ENCODE results near the gene COA5. TPM values are rescaled to one million over a fixed set of nuclear protein-coding genes. Genes with fewer than 3 reads are reported as not detected.

The COA5 gene
- total RNA-seq, 1 donor from 2014 or later: 33.1 TPM

DNA sequence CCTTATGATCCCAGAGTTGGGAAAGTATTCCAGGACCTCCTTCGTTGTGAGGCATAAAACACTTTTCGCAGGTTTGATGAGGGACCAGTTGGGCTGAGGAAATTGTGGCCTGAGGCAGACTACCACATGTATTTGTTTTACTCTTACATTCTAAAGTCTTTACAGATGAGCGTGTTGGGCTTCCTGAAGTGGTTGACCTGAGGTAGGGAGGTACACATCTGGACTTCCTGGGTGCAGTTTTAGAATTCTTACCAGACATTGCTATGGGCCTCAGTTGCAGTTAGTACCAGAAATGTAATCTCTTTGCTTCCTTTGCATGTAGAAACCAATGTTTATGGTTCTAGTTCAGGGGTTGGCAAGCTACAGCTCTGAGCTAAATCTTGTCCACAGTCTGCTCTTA is 48.7 kb downstream of the COA5 start:
- TF ChIP-seq, protein P1, sequence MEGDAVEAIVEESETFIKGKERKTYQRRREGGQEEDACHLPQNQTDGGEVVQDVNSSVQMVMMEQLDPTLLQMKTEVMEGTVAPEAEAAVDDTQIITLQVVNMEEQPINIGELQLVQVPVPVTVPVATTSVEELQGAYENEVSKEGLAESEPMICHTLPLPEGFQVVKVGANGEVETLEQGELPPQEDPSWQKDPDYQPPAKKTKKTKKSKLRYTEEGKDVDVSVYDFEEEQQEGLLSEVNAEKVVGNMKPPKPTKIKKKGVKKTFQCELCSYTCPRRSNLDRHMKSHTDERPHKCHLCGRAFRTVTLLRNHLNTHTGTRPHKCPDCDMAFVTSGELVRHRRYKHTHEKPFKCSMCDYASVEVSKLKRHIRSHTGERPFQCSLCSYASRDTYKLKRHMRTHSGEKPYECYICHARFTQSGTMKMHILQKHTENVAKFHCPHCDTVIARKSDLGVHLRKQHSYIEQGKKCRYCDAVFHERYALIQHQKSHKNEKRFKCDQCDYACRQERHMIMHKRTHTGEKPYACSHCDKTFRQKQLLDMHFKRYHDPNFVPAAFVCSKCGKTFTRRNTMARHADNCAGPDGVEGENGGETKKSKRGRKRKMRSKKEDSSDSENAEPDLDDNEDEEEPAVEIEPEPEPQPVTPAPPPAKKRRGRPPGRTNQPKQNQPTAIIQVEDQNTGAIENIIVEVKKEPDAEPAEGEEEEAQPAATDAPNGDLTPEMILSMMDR (IDR thresholded peaks at IDR 0.05): no peak
- no peak overlapping the region for H3K4me3 Mint-ChIP-seq (ENCODE audit: unreplicated experiment)
- no peak for DNase-seq (ENCODE audit: extremely low spot score, unreplicated experiment)

DNA sequence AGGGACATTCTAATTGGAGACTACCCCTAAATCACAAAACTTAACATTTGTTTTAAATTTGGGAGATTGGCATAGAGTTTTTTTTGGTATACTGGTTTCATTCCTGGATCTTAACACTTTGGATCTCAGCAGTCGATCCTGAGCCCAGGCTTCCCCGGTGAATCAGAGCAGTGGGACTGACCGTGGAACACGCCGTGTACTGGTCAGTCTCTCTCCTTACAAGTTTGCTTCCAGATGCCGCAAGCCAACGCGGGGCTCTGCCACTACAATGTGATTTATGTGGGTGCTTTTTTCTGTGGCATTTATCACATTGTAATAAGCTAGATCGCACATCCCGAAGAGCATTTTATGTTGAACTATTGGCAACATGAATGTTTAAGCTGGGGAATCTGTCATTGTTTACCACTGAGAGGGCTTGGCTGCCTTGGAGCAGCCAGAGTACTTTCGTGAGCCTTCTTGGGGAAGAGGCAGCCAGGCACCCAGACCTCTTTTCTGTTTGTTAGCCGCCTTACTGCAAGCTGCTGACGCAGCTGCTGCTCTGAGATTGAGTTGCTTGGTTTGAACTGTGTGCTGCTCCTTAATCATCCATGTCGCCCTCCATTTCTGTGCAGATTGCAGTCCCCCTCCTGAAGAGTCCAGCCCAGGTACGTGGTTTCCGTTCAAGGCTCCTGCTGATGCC is 49.3 kb downstream of the COA5 start:
- Mint-ChIP-seq H3K4me3 (ENCODE audit: unreplicated experiment) (no peak overlapping the region), H3K9me3 (ENCODE audit: unreplicated experiment) (no peaks in the 10 kb centered on the region), H3K27ac (ENCODE audit: unreplicated experiment) (no peak overlapping the region), H3K4me1 (ENCODE audit: unreplicated experiment) (no peaks in the 10 kb centered on the region), H3K27me3 (ENCODE audit: unreplicated experiment) (no peaks in the 10 kb centered on the region), H3K36me3 (ENCODE audit: unreplicated experiment) (peaks cover 19% of the 10 kb centered on the region)
- no peak for DNase-seq (ENCODE audit: extremely low spot score, unreplicated experiment)
- TF ChIP-seq, protein P1 (IDR thresholded peaks at IDR 0.05): no peak

More for the DNA sequence above, 48.7 kb downstream of the COA5 start:
- H3K36me3 Mint-ChIP-seq (ENCODE audit: unreplicated experiment): peaks cover 18% of the 10 kb centered on the region
- no peaks in the 10 kb centered on the region for H3K4me1 Mint-ChIP-seq (ENCODE audit: unreplicated experiment)
- no peaks in the 10 kb centered on the region for H3K9me3 Mint-ChIP-seq (ENCODE audit: unreplicated experiment)
- H3K27ac Mint-ChIP-seq (ENCODE audit: unreplicated experiment): no peak overlapping the region
- H3K27me3 Mint-ChIP-seq (ENCODE audit: unreplicated experiment): no peaks in the 10 kb centered on the region

DNA sequence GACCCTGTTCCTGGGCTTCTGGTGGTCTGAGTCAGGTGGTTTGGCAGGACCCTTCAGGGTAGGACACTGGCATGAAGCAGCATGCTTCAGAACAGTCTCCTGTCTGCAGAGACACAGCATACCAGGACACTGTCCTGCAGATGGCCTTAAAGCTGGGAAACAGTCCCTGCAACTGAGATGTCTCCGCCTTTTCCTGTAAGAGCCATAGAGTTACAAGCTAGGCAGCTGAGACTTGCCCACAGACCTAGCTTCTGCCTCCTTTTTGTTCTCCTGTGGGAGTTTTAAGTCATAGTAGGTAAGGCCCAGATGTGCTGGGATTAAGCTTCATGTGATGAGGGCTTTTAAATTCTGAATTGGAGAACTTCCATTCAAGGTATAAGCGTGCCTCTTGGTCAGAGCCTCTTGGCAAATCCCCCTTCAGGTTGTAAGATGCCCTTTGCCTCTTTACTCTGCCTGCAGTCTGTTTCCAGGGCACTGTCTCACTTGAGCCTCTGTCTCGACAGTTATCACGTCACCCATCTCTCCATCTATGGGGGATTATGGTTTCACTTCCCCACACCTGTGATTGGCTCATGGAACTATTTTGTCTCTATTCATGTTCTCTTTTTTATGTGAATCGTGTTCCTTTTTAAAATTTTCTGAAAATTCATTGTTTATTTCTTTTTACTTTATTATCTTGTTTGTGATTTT is 51.8 kb downstream of the COA5 start:
- Mint-ChIP-seq H3K4me3 (ENCODE audit: unreplicated experiment) (no peak overlapping the region), H3K4me1 (ENCODE audit: unreplicated experiment) (no peaks in the 10 kb centered on the region), H3K36me3 (ENCODE audit: unreplicated experiment) (peaks cover 28% of the 10 kb centered on the region), H3K27me3 (ENCODE audit: unreplicated experiment) (no peaks in the 10 kb centered on the region), H3K27ac (ENCODE audit: unreplicated experiment) (no peak overlapping the region), H3K9me3 (ENCODE audit: unreplicated experiment) (no peaks in the 10 kb centered on the region)
- no peak for DNase-seq (ENCODE audit: extremely low spot score, unreplicated experiment)
- TF ChIP-seq, protein P1 (IDR thresholded peaks at IDR 0.05): no peak

DNA sequence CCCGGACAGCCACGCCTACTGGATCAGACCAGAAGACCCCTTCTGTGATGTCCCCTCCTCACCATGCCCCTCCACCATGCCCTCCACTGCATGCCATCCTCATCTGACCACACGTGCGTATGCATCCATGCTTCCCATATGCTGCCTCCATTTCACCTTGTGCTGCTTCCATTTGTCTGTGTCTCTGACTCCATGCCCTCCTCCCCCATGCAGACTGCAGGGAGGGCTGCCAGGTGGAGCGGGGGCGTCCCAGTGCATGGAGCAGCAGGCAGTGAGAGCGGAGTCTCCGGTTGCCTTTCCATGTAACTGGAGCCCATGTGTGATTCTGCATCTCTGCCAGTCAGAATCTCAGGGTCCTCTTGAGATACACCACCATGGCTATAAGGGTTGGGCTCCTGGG is 52.6 kb downstream of the COA5 start:
- TF ChIP-seq, protein P1 (IDR thresholded peaks at IDR 0.05): no peak
- no peaks in the 10 kb centered on the region for H3K9me3 Mint-ChIP-seq (ENCODE audit: unreplicated experiment)
- no peaks in the 10 kb centered on the region for H3K4me1 Mint-ChIP-seq (ENCODE audit: unreplicated experiment)
- H3K27me3 Mint-ChIP-seq (ENCODE audit: unreplicated experiment): no peaks in the 10 kb centered on the region
- no peak for DNase-seq (ENCODE audit: extremely low spot score, unreplicated experiment)
- peaks cover 28% of the 10 kb centered on the region for H3K36me3 Mint-ChIP-seq (ENCODE audit: unreplicated experiment)
- no peak overlapping the region for H3K4me3 Mint-ChIP-seq (ENCODE audit: unreplicated experiment)
- no peak overlapping the region for H3K27ac Mint-ChIP-seq (ENCODE audit: unreplicated experiment)

DNA sequence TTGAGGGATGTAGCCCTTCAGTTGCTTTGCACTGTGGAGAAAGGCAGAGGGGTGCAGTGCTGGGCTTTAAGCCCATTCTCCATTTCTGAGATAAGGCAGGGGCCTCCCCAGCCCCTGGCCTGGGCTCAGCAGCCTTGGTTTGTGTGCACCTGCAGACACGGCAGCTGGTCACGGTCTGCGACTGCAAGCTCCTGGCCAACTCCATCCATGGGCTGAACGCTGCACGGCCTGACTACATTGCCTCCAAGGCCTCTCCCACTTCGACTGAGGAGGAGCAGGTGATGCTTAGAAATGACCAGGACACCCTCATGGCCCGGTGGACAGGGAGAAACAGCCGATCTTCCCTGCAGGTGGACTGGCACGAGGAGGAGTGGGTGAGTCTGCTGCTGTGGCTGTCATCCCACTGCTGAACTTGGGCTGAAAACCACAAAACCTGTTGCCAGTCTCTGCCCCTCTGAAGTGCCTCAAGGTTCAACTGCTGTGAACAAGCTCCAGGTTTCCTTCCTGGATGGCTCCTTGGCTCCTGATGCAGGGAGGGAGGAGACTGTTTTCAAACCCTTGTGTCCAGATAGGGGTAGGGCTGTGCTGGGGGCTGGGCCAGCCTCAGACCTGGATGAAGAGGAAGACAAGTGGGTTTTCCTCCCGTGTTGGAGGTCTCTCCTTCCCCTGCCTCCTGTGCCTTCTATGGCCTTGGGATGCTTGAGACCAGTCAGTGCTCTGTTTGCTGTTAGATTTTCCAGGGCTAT is 54.0 kb downstream of the COA5 start:
- no peak for DNase-seq (ENCODE audit: extremely low spot score, unreplicated experiment)
- Mint-ChIP-seq H3K27ac (ENCODE audit: unreplicated experiment) (no peak overlapping the region), H3K4me3 (ENCODE audit: unreplicated experiment) (no peak overlapping the region), H3K9me3 (ENCODE audit: unreplicated experiment) (no peaks in the 10 kb centered on the region), H3K4me1 (ENCODE audit: unreplicated experiment) (no peaks in the 10 kb centered on the region), H3K36me3 (ENCODE audit: unreplicated experiment) (peaks cover 24% of the 10 kb centered on the region), H3K27me3 (ENCODE audit: unreplicated experiment) (no peaks in the 10 kb centered on the region)
- TF ChIP-seq, protein P1 (IDR thresholded peaks at IDR 0.05): no peak
